GM12891 (cell line): ENCODE data around the gene ZNRF4.

Experiments
- POLR2A ChIP-seq: IDR thresholded peaks from 2 replicates; pipeline ENCODE4 v1.6.1; 2011; ENCODE audit warnings: low read depth, low read length, control low read depth
- POLR2AphosphoS5 ChIP-seq: IDR thresholded peaks from 2 replicates; pipeline ENCODE4 v1.6.1; 2011; ENCODE audit warnings: low read depth, low read length, control low read depth
- POU2F2 ChIP-seq: IDR thresholded peaks from 2 replicates; pipeline ENCODE4 v1.6.1; 2011; ENCODE audit warnings: low read depth, mild to moderate bottlenecking, control low read depth, low read length, moderate library complexity
- TAF1 ChIP-seq: IDR thresholded peaks from 2 replicates; pipeline ENCODE4 v1.6.1; 2011; ENCODE audit warnings: low read depth, low read length, control low read depth

DNA sequence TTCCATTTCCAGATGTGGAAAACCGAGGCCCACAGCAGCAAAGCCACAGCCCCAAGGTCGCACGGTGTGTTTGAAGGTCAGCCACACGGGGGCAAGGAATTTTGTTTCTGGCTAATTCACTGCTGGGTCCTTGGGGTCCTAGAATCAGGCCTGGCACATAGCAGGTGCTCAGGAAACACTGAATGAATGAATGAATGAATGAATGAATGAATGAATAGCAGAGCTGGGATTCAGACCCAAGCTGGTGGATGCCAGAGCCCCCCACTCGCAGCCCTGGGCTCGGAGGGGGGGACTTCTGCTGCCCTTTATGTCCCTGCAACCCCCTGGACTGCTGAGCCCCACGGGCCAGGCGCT is 37.0 kb downstream of the ZNRF4 start:
- TF ChIP-seq TAF1 (no peak), POLR2A (no peak), POLR2AphosphoS5 (no peak), POU2F2 (no peak)
